ENCODE results near the gene NDUFA8.

- TF ChIP-seq CTCF (IDR thresholded peaks at IDR 0.05) (no peak), POLR2A (IDR thresholded peaks at IDR 0.05) (no peak)
These were observed 61.8 kb downstream of the NDUFA8 start for GRCh38 chr9:122097679-122098315.
